ENCODE measurements around the gene SPRY4. TPM values are rescaled to one million over a fixed set of nuclear protein-coding genes. Genes with fewer than 3 reads are reported as not detected.

SPRY4 gene
- total and polyA plus RNA-seq, 2 of the 13 experiments (the other 11 are each of a cell fraction or from before 2014, with no cell fraction given): 8.9 to 17.8 TPM

DNA sequence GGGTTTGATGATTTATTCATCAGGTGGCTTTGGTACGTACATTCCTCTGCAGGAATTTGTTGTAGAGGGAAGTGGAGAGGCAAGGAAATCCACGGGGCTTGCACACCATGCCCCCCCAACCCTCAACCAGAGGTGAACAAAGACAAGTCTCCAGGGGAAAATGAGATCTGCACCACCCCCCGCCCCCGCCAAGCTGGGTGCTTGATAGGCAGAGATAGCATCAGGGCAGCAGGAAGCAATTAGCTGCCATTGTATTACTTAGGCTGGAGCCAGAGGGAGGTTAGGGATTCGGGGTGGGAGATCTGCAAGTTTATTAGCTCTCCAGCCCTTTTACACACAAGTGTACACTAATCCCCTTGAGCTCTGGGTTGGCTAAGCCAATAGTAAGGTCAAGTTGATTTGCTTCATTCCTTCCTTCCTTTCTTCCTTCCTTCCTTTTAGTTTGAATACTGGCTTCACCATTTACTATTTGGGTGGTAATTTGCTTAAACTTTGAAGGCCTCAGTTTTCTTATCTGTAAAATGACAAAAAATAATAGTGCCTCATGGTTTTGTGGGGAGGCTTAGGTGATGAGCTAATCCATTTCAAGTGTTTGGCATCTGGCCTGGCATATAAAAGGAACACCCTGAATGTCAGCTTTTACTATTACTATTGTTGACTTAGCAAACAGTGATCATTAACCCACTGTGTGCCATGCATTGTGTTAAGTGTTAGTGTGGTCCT, 34.1 kb downstream of the SPRY4 start:
- intact Hi-C loops (cut with micrococcal nuclease; ENCODE audit: unreplicated experiment) (no loop called here), in situ Hi-C loops (cut with HindIII; ENCODE audit: extremely low pct_ligation_motif_present, low pct_unique_long_range_greater_than_20kb) (no loop called here)
- ChIA-PET POLR2A (interaction anchor here (1.0 kb wide), 1 partner anchor 10 kb away, joined by 3 read pairs; no protein-coding TSS in a partner anchor), CTCF (ENCODE audit: low intra/inter-chr PET ratio, low total read pairs) (no interaction called here)
- TF ChIP-seq NCOA5 (CRISPR knock-in tag; IDR thresholded peaks at IDR 0.05) (no peak), ZNF543 (CRISPR knock-in tag; IDR thresholded peaks at IDR 0.05) (no peak), FOXA1 (IDR thresholded peaks at IDR 0.05) (no peak), FOXA1 (CRISPR knock-in tag; IDR thresholded peaks at IDR 0.05) (0 out of 2 replicates have a peak, but pooled peaks have one; percentile 13), ZNF652 (CRISPR knock-in tag; IDR thresholded peaks at IDR 0.05; ENCODE audit: borderline replicate concordance, low read depth) (peak; percentile 87), MBNL3 (CRISPR knock-in tag; conservative IDR thresholded peaks at IDR 0.05) (no peak), ZNF160 (CRISPR knock-in tag; IDR thresholded peaks at IDR 0.05) (no peak), SOX13 (IDR thresholded peaks at IDR 0.05) (no peak), SOX13 (CRISPR knock-in tag; conservative IDR thresholded peaks at IDR 0.05 in 1 of 2, IDR thresholded peaks at IDR 0.05 in 1 of 2) (0 out of 4 replicates have a peak, but pooled peaks of 1 of the 2 experiments have one; percentile 13), MED1 (CRISPR knock-in tag; IDR thresholded peaks at IDR 0.05) (no peak), ESRRA (CRISPR knock-in tag; IDR thresholded peaks at IDR 0.05; ENCODE audit: low read depth) (no peak)
- TF ChIP-seq, protein P1, sequence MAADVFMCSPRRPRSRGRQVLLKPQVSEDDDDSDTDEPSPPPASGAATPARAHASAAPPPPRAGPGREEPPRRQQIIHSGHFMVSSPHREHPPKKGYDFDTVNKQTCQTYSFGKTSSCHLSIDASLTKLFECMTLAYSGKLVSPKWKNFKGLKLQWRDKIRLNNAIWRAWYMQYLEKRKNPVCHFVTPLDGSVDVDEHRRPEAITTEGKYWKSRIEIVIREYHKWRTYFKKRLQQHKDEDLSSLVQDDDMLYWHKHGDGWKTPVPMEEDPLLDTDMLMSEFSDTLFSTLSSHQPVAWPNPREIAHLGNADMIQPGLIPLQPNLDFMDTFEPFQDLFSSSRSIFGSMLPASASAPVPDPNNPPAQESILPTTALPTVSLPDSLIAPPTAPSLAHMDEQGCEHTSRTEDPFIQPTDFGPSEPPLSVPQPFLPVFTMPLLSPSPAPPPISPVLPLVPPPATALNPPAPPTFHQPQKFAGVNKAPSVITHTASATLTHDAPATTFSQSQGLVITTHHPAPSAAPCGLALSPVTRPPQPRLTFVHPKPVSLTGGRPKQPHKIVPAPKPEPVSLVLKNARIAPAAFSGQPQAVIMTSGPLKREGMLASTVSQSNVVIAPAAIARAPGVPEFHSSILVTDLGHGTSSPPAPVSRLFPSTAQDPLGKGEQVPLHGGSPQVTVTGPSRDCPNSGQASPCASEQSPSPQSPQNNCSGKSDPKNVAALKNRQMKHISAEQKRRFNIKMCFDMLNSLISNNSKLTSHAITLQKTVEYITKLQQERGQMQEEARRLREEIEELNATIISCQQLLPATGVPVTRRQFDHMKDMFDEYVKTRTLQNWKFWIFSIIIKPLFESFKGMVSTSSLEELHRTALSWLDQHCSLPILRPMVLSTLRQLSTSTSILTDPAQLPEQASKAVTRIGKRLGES (CRISPR knock-in tag; IDR thresholded peaks at IDR 0.05; ENCODE audit: borderline replicate concordance): no peak
- H3K4me3 ChIP-seq (replicated peaks in 1 of 3; ENCODE audit: insufficient read depth in 1 of 3, low read depth in 2 of 3, low read length in 3 of 3): no peak overlapping the region
- BruUV-seq (replicated peaks): no TSS peak
- no peak for DNase-seq (ENCODE audit: low spot score)
- no peak overlapping the region for H3K4me2 ChIP-seq (ENCODE audit: low read depth, low read length)
- WGBS (ENCODE audit: low lambda C conversion rate): 62% methylated on average over 5 of the region's 5 CpGs
- no peaks in the 10 kb centered on the region for H3K27me3 ChIP-seq (ENCODE audit: control insufficient read depth in 1 of 2, insufficient read depth in 2 of 2, low read length in 2 of 2)
- H3K79me2 ChIP-seq (ENCODE audit: insufficient read depth, low read length): no peaks in the 10 kb centered on the region
- no peak for FAIRE-seq
- no peak overlapping the region for H3K9ac ChIP-seq (ENCODE audit: insufficient read depth, low read depth, low read length)
- ATAC-seq: no peak
- no peak overlapping the region for H3K27ac ChIP-seq (ENCODE audit: extremely low read length, insufficient read depth, low read length)
- H3K4me1 ChIP-seq (ENCODE audit: insufficient read depth, low read length): peaks cover 41% of the 10 kb centered on the region
- no peaks in the 10 kb centered on the region for H3K9me3 ChIP-seq (ENCODE audit: low read length)
- no peaks in the 10 kb centered on the region for H4K20me1 ChIP-seq (ENCODE audit: insufficient read depth, low read length)
- no peak overlapping the region for H2AFZ ChIP-seq (ENCODE audit: low read length)
- no peaks in the 10 kb centered on the region for H3K36me3 ChIP-seq (replicated peaks in 1 of 2; ENCODE audit: control insufficient read depth in 1 of 2, insufficient read depth in 2 of 2, low read length in 2 of 2)

Data from HepG2 (cell line).